Measurements from ENCODE around the gene KCTD21.

The KCTD21 gene

DNA sequence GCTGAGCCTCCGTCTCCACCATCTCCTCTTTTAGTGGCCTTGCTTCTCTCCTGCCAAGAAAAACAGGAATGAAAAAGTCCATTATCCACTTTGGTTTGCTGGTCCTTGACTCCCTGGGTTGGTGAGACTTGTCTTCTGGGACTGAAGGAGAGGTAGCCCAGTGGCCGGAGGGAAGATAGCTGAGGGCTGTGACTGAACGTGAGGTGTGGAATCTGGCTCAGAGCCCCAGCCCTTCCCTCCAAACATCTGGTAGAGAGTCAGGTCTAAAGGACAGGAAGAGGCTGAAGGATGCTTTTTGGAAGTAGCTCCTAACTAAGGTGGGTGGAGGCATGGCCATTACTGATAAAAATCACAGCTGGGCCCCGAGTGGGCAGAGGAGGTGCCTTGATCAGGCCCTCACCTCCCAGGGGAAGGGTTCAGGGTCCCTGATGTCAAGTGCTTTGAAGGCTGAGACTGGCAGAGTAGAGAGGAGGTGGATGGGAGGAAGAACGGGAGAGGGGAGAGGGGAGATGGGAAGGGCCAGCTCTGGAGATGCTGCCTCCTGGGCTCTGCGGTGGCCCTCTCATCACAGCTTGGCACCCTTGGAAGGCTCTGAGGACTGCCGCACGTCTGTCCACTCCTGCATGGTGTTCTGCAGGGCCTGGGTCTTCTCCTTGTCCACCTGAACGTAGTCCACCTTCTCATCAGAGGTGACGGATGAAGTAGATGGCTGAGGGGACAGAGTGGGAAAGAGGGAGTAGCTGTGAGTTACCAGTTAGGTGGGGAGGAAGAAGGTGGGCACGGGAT lies 30.5 kb upstream of the KCTD21 start:
- no peaks in the 10 kb centered on the region for H3K4me1 ChIP-seq (ENCODE audit: control insufficient read depth, insufficient read depth, low read length)
- no peaks in the 10 kb centered on the region for H3K27me3 ChIP-seq (ENCODE audit: control insufficient read depth, insufficient read depth, low read length, poor library complexity, severe bottlenecking)
- H3K27ac ChIP-seq (ENCODE audit: insufficient read depth, low read depth, low read length, poor library complexity, severe bottlenecking): no peak overlapping the region
- H3K36me3 ChIP-seq (ENCODE audit: control insufficient read depth, insufficient read depth, low read length): peaks cover 26% of the 10 kb centered on the region
- WGBS, 2 experiments: 95 to 96% methylated on average over 11 of the region's 11 CpGs
- no peaks in the 10 kb centered on the region for H3K9me3 ChIP-seq (ENCODE audit: control insufficient read depth, low read length)
- no peak overlapping the region for H3K4me3 ChIP-seq (ENCODE audit: insufficient read depth, low read depth, low read length)

DNA sequence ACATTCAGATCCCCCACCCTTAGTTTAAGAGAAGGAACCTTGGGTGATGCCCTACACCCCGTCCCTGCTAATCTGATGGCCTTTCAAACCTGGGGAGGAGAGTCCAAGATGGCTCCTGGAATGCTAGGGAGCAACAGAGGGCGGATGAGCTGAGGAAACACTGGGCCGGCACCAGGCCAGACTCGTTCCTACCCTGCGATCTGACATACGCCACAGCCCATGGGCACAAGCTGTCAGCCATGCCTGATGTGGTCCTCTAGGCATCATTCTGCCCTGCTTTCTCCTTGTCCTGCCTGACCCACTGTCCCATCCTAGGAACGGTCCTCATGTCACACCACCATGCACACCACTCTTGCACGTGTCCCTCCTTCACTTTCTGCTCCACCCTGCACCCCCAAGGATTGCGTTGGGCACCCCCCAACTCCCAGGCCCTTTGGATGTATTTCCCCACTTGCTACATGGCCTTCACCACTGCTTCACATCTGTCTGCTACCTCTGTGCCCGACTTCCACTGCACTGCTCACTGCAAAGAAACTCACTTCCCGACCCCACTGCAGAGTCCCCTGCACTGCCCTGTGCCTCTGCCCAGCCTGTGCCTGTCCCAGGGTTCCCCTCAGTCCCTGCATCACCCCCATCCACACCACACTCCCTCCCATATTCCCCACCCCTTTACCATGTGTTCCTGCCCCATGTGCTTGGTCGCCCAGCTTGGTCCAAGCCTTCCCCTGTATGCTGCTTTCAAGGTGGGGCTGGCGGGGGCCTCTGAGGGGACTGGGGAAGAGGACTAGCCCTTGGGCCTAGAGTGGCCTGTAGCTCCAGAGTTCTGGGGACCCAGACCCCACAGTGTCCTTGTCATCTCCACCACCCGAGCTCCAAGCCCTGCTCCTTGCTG lies 29.5 kb upstream of the KCTD21 start:
- Histone ChIP-seq H3K4me3 (ENCODE audit: insufficient read depth, low read depth, low read length) (no peak overlapping the region), H3K27ac (ENCODE audit: insufficient read depth, low read depth, low read length, poor library complexity, severe bottlenecking) (no peak overlapping the region), H3K27me3 (ENCODE audit: control insufficient read depth, insufficient read depth, low read length, poor library complexity, severe bottlenecking) (no peaks in the 10 kb centered on the region), H3K36me3 (ENCODE audit: control insufficient read depth, insufficient read depth, low read length) (peaks cover 22% of the 10 kb centered on the region), H3K9me3 (ENCODE audit: control insufficient read depth, low read length) (no peaks in the 10 kb centered on the region), H3K4me1 (ENCODE audit: control insufficient read depth, insufficient read depth, low read length) (no peaks in the 10 kb centered on the region)
- 94 to 95% methylated on average over 14 of the region's 14 CpGs for WGBS, 2 experiments

DNA sequence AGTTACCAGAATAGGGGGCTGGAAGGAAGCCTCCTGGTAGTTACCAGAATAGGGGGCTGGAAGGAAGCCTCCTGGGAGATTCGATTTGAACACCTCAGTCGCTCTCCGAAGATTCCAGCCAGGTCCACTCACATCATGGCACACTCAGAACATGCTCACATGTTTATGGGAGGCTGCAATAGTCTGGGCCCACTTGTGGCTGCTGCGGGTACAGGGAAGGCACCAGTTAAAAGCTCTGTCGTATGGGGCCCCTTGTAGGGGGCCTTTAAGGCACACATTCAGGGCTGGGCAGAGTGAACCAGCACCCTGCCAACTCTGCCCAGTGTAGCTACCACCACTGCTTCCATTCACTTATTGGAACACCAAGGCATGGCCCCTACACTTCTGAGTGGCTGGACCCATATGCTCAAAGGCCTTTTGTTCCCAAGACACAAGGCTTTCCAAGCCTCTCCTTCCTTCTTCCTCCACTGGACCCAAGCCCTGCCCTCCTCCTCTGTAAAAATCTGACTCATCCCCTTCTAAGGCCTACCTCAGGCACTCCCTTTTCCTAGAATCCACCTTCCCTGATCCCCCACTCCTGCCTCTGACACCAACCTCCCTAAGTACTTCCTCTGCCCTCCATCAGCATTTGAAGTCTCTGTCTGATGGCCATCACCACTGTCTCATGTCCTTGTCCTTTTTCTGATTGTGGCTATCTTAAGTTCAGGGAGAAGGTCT lies 28.3 kb upstream of the KCTD21 start:
- WGBS, 2 experiments: 91 to 96% methylated on average over 5 of the region's 5 CpGs
- no peaks in the 10 kb centered on the region for H3K4me1 ChIP-seq (ENCODE audit: control insufficient read depth, insufficient read depth, low read length)
- no peak overlapping the region for H3K4me3 ChIP-seq (ENCODE audit: insufficient read depth, low read depth, low read length)
- H3K36me3 ChIP-seq (ENCODE audit: control insufficient read depth, insufficient read depth, low read length): peaks cover 16% of the 10 kb centered on the region
- H3K27ac ChIP-seq (ENCODE audit: insufficient read depth, low read depth, low read length, poor library complexity, severe bottlenecking): no peak overlapping the region
- H3K27me3 ChIP-seq (ENCODE audit: control insufficient read depth, insufficient read depth, low read length, poor library complexity, severe bottlenecking): no peaks in the 10 kb centered on the region
- H3K9me3 ChIP-seq (ENCODE audit: control insufficient read depth, low read length): no peaks in the 10 kb centered on the region

GRCh38 chr11:78216021-78216420 lies 27.6 kb upstream of the KCTD21 start:
- Histone ChIP-seq H3K27ac (ENCODE audit: insufficient read depth, low read depth, low read length, poor library complexity, severe bottlenecking) (no peak overlapping the region), H3K36me3 (ENCODE audit: control insufficient read depth, insufficient read depth, low read length) (peaks cover 9% of the 10 kb centered on the region), H3K9me3 (ENCODE audit: control insufficient read depth, low read length) (no peaks in the 10 kb centered on the region), H3K27me3 (ENCODE audit: control insufficient read depth, insufficient read depth, low read length, poor library complexity, severe bottlenecking) (no peaks in the 10 kb centered on the region), H3K4me1 (ENCODE audit: control insufficient read depth, insufficient read depth, low read length) (no peaks in the 10 kb centered on the region), H3K4me3 (ENCODE audit: insufficient read depth, low read depth, low read length) (no peak overlapping the region)
- 95 to 96% methylated on average over 3 of the region's 3 CpGs for WGBS, 2 experiments

DNA sequence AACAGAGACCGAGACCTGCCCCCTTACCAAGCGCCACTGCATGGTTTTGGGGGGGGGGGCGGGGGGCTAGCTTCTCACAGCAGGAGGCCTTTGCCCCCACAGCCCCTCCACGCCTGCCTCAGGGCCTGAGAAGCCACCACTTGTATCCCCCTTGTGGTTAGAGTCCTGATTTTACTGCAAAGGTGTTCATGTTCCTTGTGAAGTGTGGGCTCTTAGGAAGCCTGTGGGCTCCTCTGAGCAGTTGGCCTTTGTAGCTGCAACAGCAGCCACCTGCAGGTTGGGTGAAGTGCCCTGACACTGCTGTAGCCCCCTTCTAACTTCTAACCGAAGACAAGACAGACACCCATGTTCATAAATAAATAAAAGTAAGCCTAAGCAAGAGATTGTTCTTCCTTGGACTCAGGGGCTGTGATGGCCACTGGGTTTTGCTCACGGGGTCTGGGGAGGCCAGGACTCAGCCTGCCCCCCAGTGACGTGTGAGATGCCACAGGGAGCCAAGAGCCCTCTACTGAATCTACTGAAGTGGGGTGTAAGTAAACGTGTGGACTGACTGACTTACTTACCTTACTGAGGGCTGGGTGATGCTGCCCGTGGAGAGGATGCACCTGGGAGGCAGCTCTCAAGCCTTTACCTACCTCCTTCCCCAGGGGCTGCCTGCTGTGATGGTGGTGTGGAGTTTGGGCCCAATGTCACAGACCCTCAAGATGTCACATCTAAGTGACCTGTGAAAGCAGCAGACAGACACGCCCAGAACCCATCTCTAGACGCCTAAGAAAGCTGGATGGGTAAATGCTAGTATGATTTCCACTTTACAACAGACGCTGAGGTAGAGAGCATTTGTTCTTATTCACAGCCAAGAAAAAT lies 26.1 kb upstream of the KCTD21 start:
- H3K4me3 ChIP-seq (ENCODE audit: insufficient read depth, low read depth, low read length): no peak overlapping the region
- no peaks in the 10 kb centered on the region for H3K4me1 ChIP-seq (ENCODE audit: control insufficient read depth, insufficient read depth, low read length)
- 92 to 96% methylated on average over 12 of the region's 12 CpGs for WGBS, 2 experiments
- no peaks in the 10 kb centered on the region for H3K9me3 ChIP-seq (ENCODE audit: control insufficient read depth, low read length)
- H3K36me3 ChIP-seq (ENCODE audit: control insufficient read depth, insufficient read depth, low read length): peaks cover 9% of the 10 kb centered on the region
- no peaks in the 10 kb centered on the region for H3K27me3 ChIP-seq (ENCODE audit: control insufficient read depth, insufficient read depth, low read length, poor library complexity, severe bottlenecking)
- H3K27ac ChIP-seq (ENCODE audit: insufficient read depth, low read depth, low read length, poor library complexity, severe bottlenecking): no peak overlapping the region

GRCh38 chr11:78213526-78214330 lies 25.3 kb upstream of the KCTD21 start:
- Histone ChIP-seq H3K36me3 (ENCODE audit: control insufficient read depth, insufficient read depth, low read length) (peaks cover 9% of the 10 kb centered on the region), H3K27me3 (ENCODE audit: control insufficient read depth, insufficient read depth, low read length, poor library complexity, severe bottlenecking) (no peaks in the 10 kb centered on the region), H3K27ac (ENCODE audit: insufficient read depth, low read depth, low read length, poor library complexity, severe bottlenecking) (no peak overlapping the region), H3K4me3 (ENCODE audit: insufficient read depth, low read depth, low read length) (no peak overlapping the region), H3K9me3 (ENCODE audit: control insufficient read depth, low read length) (no peaks in the 10 kb centered on the region), H3K4me1 (ENCODE audit: control insufficient read depth, insufficient read depth, low read length) (no peaks in the 10 kb centered on the region)
- WGBS, 2 experiments: 91 to 93% methylated on average over 8 of the region's 8 CpGs

DNA sequence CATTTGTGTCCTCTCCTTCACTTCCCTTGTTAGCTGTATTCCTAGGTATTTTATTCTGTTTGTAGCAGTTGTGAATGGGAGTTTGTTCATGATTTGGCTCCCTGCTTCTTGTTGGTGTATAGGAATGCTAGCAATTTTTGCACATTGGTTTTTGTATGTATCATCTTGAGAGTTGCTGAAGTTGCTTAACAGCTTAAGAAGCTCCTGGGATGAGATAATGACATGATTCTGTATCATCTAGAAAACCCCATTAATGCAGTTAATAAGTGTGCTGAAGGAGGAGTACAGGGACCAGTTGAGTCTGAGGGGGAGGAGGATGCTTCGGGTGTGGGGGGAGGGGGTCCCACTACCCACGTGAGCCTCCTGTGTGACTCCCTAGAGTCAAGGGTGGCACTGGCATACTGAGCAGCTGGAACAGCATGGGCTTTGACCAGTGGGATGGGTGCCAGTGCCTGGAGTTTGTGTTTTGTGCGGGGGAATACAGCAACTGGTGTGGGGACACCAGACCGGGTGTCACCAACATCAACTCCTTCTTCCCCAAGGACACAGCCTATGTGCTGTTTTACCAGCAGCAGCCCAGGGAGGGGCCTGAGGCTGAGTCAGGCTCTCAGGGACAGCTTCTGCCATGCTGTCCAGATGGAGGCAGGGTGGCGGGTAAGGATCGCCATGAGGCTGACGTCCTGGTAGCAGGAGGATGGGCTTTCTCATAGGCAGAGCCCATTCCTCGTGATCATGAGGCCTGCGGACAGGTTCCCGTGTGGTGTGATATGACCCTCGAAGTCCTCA lies 24.4 kb upstream of the KCTD21 start:
- peaks cover 9% of the 10 kb centered on the region for H3K36me3 ChIP-seq (ENCODE audit: control insufficient read depth, insufficient read depth, low read length)
- no peak overlapping the region for H3K4me3 ChIP-seq (ENCODE audit: insufficient read depth, low read depth, low read length)
- H3K4me1 ChIP-seq (ENCODE audit: control insufficient read depth, insufficient read depth, low read length): no peaks in the 10 kb centered on the region
- no peaks in the 10 kb centered on the region for H3K27me3 ChIP-seq (ENCODE audit: control insufficient read depth, insufficient read depth, low read length, poor library complexity, severe bottlenecking)
- H3K27ac ChIP-seq (ENCODE audit: insufficient read depth, low read depth, low read length, poor library complexity, severe bottlenecking): no peak overlapping the region
- no peaks in the 10 kb centered on the region for H3K9me3 ChIP-seq (ENCODE audit: control insufficient read depth, low read length)
- WGBS, 2 experiments: 94 to 97% methylated on average over 11 of the region's 11 CpGs

DNA sequence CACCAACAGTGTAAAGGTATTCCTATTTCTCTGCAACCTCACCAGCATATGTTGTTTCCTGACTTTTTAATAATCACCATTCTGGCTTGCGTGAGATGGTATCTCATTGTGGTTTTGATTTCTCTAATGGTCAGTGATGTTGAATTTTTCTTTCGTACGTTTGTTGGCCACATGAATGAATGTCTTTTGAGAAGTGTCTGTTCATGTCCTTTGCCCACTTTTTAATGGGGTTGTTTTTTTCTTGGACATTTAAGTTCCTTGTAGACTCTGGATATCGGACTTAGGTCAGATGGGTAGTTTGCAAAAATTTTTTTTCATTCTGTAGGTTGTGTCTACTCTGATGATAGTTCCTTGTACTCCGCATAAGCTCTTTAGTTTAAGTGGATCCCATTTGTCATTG lies 23.1 kb upstream of the KCTD21 start:
- no peaks in the 10 kb centered on the region for H3K9me3 ChIP-seq (ENCODE audit: control insufficient read depth, low read length)
- H3K4me1 ChIP-seq (ENCODE audit: control insufficient read depth, insufficient read depth, low read length): no peaks in the 10 kb centered on the region
- H3K36me3 ChIP-seq (ENCODE audit: control insufficient read depth, insufficient read depth, low read length): peaks cover 9% of the 10 kb centered on the region
- H3K4me3 ChIP-seq (ENCODE audit: insufficient read depth, low read depth, low read length): no peak overlapping the region
- WGBS, 2 experiments: 93 to 96% methylated on average over 5 of the region's 5 CpGs
- H3K27me3 ChIP-seq (ENCODE audit: control insufficient read depth, insufficient read depth, low read length, poor library complexity, severe bottlenecking): no peaks in the 10 kb centered on the region
- H3K27ac ChIP-seq (ENCODE audit: insufficient read depth, low read depth, low read length, poor library complexity, severe bottlenecking): no peak overlapping the region

All from ectodermal cell (in vitro differentiated cells).